ENCODE data around the gene RPL28.
"Not testable (repeated sequence)": the region's sequence is repeated elsewhere in the genome, so short reads cannot be mapped to it uniquely, and the experiment has no call there.

Gene RPL28

DNA sequence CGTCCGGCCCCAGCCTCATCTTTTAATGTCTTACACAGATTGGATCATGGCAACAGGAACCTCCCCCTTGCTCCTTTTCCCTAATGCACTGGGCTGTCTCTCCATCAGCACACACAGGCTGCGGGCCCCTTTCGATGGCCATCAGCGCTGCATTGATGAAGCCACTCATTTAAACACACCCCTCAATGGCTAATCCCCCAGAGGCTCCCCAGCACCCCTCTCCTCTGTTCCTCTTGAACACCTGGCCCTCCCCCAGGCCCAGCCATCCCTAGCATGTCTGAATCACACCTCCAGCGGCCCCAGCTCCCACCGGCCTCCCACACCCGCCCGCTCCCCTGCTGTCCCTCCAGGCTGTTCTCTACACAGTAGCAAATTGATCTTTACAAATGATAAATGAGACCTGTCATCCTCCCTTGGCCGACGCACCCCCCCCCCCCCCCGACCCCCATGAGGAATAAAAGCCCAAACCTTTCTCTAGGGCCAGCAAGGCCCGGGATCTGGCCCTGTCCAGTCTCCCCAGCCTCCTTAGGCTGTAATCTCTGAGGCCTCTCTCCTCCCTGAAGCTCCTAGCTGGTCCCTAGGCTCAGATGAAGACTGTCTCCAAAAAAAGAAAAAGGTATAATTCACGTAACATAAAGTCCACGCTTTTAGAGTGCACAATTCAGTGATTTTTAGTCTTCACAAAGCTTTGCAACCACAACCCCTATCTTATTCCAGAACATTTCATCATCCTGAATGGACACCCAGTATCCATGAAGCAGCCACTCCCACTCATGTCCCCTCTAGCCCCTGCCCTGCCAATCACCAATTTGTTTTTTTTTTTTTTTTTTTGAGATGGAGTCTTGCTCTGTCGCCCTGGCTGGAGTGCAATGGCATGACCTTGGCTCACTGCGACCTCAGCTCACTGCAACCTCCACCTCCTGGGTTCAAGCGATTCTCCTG lies 7.4 kb downstream of the RPL28 start:
- H3K4me3 Mint-ChIP-seq: no peak overlapping the region
- no peaks in the 10 kb centered on the region for H3K9me3 Mint-ChIP-seq
- H3K27ac Mint-ChIP-seq: peak overlapping the region in 1 of 2 donors; percentile 77
- DNase-seq: no peak
- peak; percentile 19 for ATAC-seq
- peaks cover 44% of the 10 kb centered on the region for H3K4me1 Mint-ChIP-seq
- no peaks in the 10 kb centered on the region for H3K27me3 Mint-ChIP-seq

DNA sequence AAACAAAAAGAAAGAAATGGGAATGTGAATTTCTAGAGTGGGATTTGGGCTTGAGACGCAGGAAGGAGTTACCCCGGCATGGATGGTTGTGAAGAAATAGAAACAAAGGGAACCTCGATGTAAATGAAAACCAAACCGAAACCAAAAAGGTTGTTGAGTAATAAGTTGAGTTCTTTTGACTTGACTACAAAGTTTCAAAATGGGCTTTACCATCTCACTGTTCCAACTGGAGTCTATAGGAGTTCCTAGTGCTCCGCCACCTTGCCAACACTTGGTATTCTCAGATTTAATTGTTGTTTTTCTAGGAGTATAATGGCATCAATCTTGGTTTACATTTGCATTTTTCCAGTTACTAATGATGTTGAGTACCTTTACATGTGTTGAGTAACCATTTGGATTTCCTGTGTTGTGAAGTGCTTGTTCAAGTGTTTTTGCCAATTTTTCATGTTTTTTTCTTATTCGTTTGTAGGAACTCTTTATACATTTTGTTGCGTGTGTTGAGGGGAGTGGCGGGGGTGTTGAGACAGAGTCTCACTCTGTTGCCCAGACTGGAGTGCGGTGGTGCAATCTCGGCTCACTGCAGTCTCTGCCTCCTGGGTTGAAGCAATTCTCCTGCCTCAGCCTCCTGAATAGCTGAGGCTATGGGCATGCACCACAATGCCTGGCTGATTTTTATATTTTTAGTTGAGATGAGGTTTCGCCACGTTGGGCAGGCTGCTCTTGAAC lies 12.6 kb downstream of the RPL28 start:
- Mint-ChIP-seq H3K9me3 (no peaks in the 10 kb centered on the region), H3K4me3 (no peak overlapping the region), H3K4me1 (peaks cover 40% of the 10 kb centered on the region), H3K27me3 (no peaks in the 10 kb centered on the region), H3K27ac (peak overlapping the region in 1 of 2 donors; percentile 10)
- ATAC-seq (peak; percentile 47), DNase-seq (no peak)

DNA sequence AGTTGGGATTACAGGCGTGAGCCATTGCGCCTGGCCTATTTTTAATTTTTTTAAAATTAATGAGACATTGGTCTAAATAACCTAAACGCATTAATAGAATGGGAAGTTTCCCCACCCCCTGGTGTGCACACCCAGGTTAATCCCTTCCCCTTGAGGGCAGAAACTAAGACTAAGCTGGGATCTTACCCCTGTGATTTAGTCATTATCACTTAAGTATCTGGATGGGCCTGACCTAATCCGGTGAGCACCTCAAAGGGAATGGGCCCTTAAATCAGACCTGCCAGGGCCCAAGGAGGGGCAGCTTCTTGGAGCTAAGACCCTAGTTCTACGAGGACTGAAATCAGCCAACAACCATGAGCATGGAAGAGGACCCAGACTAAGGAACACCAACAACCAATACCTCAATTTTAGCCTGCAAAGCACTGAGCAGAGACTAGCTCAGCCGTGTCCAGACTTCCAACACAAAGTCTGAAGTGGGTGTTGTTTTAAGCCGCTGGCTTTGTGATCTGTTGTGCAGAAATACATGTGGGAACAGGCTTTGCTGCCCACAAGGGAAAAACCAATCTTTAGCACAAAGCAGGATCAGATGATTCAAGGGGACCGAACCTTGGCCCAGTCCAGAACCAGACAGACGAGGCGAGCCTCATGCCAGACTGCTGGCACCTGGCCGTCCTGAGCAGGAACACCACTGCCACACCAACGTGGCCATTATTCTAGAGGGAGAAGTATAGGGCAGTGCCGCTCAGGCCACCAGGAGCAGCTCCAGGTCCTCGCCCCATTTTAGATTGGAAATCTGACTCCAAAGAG lies 14.8 kb downstream of the RPL28 start:
- peak overlapping the region in 1 of 2 donors; percentile 90 for H3K27ac Mint-ChIP-seq
- H3K4me3 Mint-ChIP-seq: no peak overlapping the region
- ATAC-seq: no peak
- no peaks in the 10 kb centered on the region for H3K27me3 Mint-ChIP-seq
- no peaks in the 10 kb centered on the region for H3K9me3 Mint-ChIP-seq
- no peak for DNase-seq
- peaks cover 50% of the 10 kb centered on the region for H3K4me1 Mint-ChIP-seq

DNA sequence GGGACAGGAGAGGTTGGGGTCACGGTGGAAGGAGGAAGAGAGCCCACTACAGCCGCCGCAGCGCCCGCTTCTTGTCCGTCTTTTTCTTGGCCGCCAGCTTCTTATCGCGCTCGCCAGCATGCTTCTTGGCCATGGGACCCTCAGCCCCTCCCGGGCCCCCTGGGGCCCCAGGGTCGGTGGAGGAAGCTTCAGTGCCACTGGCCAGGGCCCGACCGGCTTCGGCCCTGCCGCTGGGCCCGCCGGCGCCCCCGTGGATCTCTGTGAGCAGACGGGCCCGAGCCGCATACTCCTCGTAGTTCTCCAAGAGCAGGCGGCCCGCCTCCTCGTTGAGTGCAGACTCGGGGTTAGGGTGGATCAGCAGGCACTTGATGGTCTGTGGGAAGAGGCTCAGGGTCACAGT lies 15.7 kb downstream of the RPL28 start:
- ATAC-seq, H3K4me3 Mint-ChIP-seq, DNase-seq, H3K9me3 Mint-ChIP-seq, H3K27me3 Mint-ChIP-seq: not testable (repeated sequence)
- peaks cover 59% of the 10 kb centered on the region for H3K4me1 Mint-ChIP-seq
- peak overlapping the region in 1 of 2 donors; percentile 90 for H3K27ac Mint-ChIP-seq

DNA sequence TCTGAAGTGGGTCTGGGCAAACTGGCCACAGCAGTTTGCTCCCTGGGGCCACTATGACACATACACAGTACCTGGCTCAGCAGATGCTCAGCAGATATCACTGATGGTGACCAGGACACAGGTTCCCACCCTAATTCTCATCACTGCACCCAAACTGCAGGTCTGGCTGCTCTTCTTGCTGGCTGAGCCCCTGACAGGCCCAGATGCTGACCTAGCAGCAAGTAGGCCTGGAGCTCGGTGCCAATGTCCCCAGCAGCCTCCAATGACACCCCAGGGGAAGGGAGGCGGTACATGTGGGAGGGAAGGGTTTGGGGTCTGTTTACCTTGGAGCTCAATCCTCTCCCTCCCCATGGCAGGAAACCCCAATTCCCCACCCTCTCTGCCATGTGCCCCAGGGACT lies 16.8 kb downstream of the RPL28 start:
- H3K27me3 Mint-ChIP-seq: no peaks in the 10 kb centered on the region
- H3K27ac Mint-ChIP-seq: peak overlapping the region in 1 of 2 donors; percentile 90
- DNase-seq: no peak
- no peak overlapping the region for H3K4me3 Mint-ChIP-seq
- peaks cover 65% of the 10 kb centered on the region for H3K4me1 Mint-ChIP-seq
- H3K9me3 Mint-ChIP-seq: no peaks in the 10 kb centered on the region
- no peak for ATAC-seq

DNA sequence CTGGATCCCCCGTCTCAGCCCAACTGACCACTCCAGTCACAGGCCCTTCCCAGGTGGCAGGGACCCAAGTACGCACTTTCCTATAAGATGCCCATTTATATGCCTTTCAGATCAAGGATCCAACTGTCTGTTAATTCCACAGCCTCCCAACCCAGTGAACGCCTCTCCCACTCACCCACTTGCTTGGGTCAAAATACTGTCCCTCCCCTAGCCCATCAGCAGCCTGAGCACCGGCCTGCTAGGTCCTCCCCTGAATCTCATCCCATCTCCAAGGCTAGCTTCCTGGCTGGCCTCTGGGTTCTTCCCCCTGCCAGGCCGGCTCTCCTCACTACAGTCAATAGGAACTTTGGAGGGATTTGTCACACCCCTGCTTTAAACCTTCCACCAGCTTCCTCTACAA lies 19.9 kb downstream of the RPL28 start:
- H3K9me3 Mint-ChIP-seq: peaks cover 12 to 13% of the 10 kb centered on the region in 2 donors
- no peak for DNase-seq
- no peaks in the 10 kb centered on the region for H3K27me3 Mint-ChIP-seq
- peak overlapping the region; percentile 64 to 98 for H3K27ac Mint-ChIP-seq
- H3K4me3 Mint-ChIP-seq: peak overlapping the region; percentile 92 to 97
- H3K4me1 Mint-ChIP-seq: peaks cover 61% of the 10 kb centered on the region
- no peak for ATAC-seq

DNA sequence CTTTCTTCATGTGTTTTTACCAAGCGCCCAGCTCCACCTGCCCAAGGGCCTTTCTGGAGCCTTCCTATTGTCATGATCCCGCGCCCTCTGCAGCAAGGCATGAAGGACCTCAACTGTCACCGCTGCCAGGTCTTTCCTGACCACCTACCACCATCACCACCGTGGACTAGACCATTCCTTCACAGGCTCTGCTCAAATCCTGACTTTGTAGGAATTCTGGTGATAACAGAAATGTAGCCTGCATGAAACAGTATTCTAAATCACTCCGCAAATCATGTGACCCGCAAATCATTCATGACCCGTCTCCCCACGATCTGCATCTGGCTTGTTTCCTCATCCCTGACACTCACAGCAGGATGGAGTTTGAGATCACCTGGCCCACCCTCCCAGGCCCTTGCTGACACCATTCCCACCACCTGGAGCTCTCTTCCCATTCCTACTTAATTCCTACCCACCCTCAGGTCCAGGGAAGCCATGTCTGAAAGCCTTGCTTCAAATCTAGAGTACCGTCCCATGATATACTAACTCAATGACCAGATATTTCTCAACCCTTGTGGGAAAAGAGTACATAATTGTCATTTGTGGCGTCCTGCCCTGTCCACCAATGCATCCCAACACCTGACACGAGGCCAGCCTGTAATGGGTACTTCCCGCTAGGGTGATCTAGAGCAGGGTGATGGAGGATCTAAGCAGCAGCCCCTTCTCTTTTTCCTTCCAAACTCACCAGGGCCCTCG lies 20.5 kb downstream of the RPL28 start:
- H3K27me3 Mint-ChIP-seq: peaks cover 3% of the 10 kb centered on the region
- no peak for DNase-seq
- ATAC-seq: no peak
- peaks cover 59% of the 10 kb centered on the region for H3K4me1 Mint-ChIP-seq
- peaks cover 12 to 14% of the 10 kb centered on the region in 2 donors for H3K9me3 Mint-ChIP-seq
- peak overlapping the region; percentile 92 to 97 for H3K4me3 Mint-ChIP-seq
- H3K27ac Mint-ChIP-seq: peak overlapping the region; percentile 90 to 98

DNA sequence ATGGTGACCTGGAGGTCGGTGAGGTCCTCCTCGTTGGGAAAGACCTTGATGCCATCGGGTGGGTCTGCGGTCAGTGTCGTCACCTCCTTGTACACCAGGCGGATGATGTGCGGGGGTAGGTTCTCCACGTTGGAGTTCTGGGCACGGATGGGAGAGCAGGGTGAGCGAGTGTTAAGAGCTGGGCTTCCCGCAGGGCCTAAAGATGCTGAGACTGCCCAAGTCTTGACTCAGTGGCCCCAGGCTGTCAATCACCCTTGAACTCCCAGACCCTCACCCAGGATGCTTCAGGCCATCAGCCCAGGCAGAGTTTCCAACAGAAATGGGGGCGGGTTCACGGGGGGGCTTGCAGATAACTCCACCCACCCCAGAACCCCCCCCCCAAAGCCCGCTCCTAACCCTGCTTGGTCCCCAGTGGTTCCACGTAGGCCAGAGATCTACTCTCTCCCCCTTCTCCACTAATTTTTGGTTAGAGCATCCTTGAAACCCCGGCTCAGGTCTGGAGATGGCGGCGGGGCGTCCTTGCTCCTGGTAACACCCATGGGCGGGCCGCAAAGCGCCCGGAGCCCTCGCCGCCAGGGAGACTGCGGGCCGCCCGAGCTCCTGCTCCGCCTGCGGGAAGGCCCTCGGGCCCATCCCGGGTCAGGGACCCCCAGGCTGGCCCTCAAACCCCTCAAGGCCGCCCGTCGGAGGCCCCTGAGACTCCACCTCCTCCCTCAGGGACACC lies 21.3 kb downstream of the RPL28 start:
- peaks cover 7% of the 10 kb centered on the region for H3K27me3 Mint-ChIP-seq

DNA sequence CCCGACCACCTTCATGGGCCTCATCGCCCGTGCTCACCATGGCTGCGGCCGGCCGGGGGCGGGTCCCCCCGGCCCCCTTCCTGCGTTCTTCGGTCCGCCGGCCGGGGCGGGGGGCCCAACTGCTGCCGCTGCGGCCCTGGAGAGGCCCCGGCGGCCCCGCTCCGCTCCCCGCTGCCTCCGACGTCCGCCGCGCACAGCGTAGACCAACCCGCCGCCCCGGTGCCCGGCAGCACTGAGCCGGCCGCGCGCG lies 21.7 kb downstream of the RPL28 start, which contains the start of gene UBE2S:
Gene UBE2S (minus strand): TSS at position 239 of the 250 bp plus-strand sequence. CDS start 199 bp downstream, at position 40.
- Mint-ChIP-seq H3K4me3 (peak within 1 kb of the TSS; percentile 92 to 97), H3K27ac (peak within 1 kb of the TSS; percentile 99 to 100), H3K4me1 (peaks cover 52% of the 10 kb centered on the region), H3K9me3 (peaks cover 12 to 14% of the 10 kb centered on the region in 2 donors)
- ATAC-seq: peak; percentile 19
- not testable (repeated sequence) for H3K27me3 Mint-ChIP-seq, DNase-seq

More for the DNA sequence above, 21.3 kb downstream of the RPL28 start:
- Mint-ChIP-seq H3K27ac (peak overlapping the region; percentile 90 to 98), H3K4me1 (peaks cover 55% of the 10 kb centered on the region), H3K4me3 (peak overlapping the region; percentile 92 to 97), H3K9me3 (peaks cover 12 to 14% of the 10 kb centered on the region in 2 donors)
- ATAC-seq (no peak), DNase-seq (no peak)

DNA sequence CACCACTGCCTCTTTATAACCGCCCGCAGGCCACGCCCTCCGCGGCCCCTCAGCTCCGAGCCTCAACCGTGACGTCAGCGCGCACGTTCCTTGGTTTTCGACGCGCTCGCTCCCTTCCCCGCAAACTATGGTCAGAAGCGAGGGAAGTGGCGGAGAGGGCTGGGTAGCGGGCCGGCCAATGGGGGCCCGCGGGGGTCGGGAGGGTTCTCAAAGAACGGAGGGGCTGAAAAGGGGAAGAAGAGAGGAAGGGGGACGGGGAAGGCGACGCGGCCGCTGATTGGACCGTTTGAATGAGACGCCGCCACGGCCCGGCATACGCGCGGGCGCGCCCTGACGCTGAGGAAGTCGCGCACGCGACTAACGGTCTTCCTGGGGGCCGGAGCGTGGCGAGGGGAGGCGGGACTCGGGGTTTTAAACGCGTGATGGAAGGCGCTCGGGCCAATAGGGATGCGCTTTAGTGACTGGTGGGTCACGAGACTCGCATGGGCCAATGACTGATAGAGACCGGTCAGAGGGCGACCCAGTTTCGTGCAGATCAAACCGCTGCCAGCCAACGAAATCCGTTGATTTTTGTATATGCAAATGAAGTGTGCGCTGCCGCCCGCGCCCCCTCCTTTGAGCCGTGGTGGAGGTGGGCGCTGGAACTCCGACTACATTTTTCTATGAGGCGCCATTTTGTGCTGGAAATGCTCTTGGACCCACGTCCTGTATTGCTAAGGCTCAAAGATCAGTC lies 22.2 kb downstream of the RPL28 start:
- H3K27ac Mint-ChIP-seq: peak overlapping the region; percentile 99 to 100
- peaks cover 7% of the 10 kb centered on the region for H3K27me3 Mint-ChIP-seq
- peaks cover 49% of the 10 kb centered on the region for H3K4me1 Mint-ChIP-seq
- DNase-seq: peak; percentile 97 to 98
- peak overlapping the region; percentile 92 to 97 for H3K4me3 Mint-ChIP-seq
- H3K9me3 Mint-ChIP-seq: peaks cover 12 to 14% of the 10 kb centered on the region in 2 donors
- ATAC-seq: peak; percentile 95

DNA sequence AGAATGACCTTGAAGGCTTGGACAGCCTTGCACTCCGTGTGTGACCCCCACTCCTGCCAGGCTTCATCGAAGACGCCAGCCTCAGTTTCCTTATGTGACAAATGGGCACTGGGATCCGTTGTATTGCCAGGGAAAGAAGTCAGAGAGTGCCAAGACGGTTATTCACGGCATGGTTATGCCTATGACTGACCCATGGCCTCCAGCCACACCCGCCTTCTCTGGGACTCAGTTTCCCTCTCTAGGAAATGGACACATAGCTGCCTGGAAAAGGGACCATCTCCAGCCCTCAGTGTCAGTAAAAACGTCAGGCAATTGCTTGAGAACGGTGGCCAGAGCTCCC lies 22.8 kb downstream of the RPL28 start:
- peaks cover 7% of the 10 kb centered on the region for H3K27me3 Mint-ChIP-seq
- peak overlapping the region; percentile 99 to 100 for H3K27ac Mint-ChIP-seq
- peaks cover 12 to 14% of the 10 kb centered on the region in 2 donors for H3K9me3 Mint-ChIP-seq
- DNase-seq (no peak), ATAC-seq (no peak)
- peaks cover 43% of the 10 kb centered on the region for H3K4me1 Mint-ChIP-seq
- H3K4me3 Mint-ChIP-seq: peak overlapping the region; percentile 92 to 97

DNA sequence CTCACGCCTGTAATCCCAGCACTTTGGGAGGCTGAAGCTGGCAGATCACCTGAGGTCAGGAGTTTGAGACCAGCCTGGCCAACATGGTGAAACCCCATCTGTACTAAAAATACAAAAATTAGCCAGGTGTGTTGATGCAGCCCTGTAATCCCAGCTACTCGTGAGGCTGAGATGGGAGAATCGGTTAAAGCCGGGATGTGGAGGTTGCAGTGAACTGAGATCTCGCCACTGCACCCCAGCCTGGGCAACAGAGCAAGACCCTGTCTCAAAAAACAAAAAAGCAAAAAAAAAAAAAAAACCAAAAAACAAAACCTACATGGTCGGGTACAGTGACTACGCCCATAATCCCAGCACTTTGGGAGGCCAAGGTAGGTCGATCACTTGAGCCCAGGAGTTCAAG lies 23.4 kb downstream of the RPL28 start:
- not testable (repeated sequence) for DNase-seq, ATAC-seq, H3K4me3 Mint-ChIP-seq, H3K27me3 Mint-ChIP-seq
- Mint-ChIP-seq H3K27ac (peak overlapping the region in 1 of 2 donors; percentile 99), H3K9me3 (peaks cover 12 to 14% of the 10 kb centered on the region in 2 donors), H3K4me1 (peaks cover 37% of the 10 kb centered on the region)

DNA sequence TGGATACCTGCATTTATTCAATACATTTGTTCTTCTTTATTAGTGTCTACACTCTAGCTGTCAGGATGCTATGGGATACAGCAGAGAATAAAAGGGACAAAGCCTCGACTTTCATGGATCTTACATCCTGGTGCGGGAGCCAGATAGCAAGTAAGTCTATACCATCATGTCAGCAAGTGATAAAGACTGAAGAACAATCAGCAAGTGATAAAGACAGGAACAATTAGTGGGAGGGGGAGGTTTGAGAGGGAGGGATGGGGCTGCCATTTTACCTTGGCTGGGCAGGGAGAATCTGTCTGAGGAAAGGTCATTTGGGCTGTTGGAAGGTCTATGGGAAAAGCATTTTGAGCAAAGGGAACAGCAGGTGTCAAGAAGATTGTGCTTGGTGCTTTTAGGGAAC lies 24.4 kb downstream of the RPL28 start:
- DNase-seq (no peak), ATAC-seq (no peak)
- Mint-ChIP-seq H3K27ac (no peak overlapping the region), H3K4me3 (no peak overlapping the region), H3K9me3 (peaks cover 12 to 14% of the 10 kb centered on the region in 2 donors), H3K4me1 (peaks cover 35% of the 10 kb centered on the region), H3K27me3 (peaks cover 7% of the 10 kb centered on the region)

DNA sequence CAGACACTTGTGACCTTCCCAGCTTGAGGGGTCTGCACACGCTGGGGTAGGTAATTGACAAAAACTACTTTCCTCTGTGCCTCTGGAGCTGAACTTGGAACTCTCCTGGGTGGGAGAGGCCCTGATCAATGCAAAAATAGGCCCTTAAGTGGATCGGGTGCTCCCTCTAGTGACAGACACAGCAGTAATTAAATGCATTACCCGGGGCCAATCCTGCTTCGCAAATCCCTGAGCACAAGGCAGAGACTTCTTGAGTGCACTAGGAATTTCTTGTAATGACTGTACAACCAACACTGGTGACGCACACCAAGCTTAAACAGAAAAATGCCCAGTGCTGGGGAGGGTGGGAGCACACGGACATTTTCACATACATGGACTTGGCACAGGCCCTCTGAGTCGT lies 32.5 kb downstream of the RPL28 start:
- no peaks in the 10 kb centered on the region for H3K27me3 Mint-ChIP-seq
- H3K4me1 Mint-ChIP-seq: peaks cover 21% of the 10 kb centered on the region
- DNase-seq (peak; percentile 47 to 55), ATAC-seq (peak; percentile 70)
- no peak overlapping the region for H3K27ac Mint-ChIP-seq
- H3K9me3 Mint-ChIP-seq: no peaks in the 10 kb centered on the region
- no peak overlapping the region for H3K4me3 Mint-ChIP-seq
